HG02678 (cell line): ENCODE results near the gene IL1RAPL2.
"Not testable (repeated sequence)": the region's sequence is repeated elsewhere in the genome, so short reads cannot be mapped to it uniquely, and the experiment has no call there.

Source experiments
- ATAC-seq: cut with Tn5 transposase; IDR thresholded peaks from one replicate; pipeline ENCODE4 v1.9.1; 2021; ENCODE audit warnings: mild to moderate bottlenecking, moderate library complexity; ENCODE audit not compliant: unreplicated experiment

IL1RAPL2 gene

GRCh38 chrX:105658136-105658535, 1092.1 kb downstream of the IL1RAPL2 start:
- no peak for ATAC-seq

GRCh38 chrX:105662248-105662647, 1096.2 kb downstream of the IL1RAPL2 start:
- ATAC-seq = no peak

- no peak for ATAC-seq
Measured at GRCh38 chrX:105664243-105664642, 1098.2 kb downstream of the IL1RAPL2 start.

- ATAC-seq = not testable (repeated sequence)
Measured at GRCh38 chrX:105684288-105684687, 1118.3 kb downstream of the IL1RAPL2 start.

DNA sequence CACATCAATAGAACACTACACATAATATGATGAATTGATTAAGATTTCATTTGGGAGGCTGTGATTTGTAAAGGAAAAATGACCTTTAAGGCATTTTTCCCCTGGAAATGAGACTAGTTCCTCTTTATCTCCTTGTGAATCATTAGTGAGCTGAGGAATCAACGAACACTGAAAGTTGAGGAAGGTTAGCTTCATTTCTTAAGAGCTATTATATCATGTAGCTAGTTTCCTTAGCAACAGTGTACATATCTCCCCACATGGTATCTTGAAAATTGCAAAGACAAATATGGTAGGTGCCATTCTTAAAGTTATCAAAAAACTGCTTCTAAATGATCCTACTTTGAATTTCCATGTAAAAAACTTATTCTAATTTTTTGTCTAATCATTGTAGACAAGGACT, 1128.8 kb downstream of the IL1RAPL2 start:
- no peak for ATAC-seq

- no peak for ATAC-seq
Measured at GRCh38 chrX:105695451-105695850, 1129.5 kb downstream of the IL1RAPL2 start.

- peak; percentile 55 for ATAC-seq
Measured at GRCh38 chrX:105696870-105697269, 1130.9 kb downstream of the IL1RAPL2 start.

- no peak for ATAC-seq
Measured at GRCh38 chrX:105697984-105698781, 1132.2 kb downstream of the IL1RAPL2 start.

DNA sequence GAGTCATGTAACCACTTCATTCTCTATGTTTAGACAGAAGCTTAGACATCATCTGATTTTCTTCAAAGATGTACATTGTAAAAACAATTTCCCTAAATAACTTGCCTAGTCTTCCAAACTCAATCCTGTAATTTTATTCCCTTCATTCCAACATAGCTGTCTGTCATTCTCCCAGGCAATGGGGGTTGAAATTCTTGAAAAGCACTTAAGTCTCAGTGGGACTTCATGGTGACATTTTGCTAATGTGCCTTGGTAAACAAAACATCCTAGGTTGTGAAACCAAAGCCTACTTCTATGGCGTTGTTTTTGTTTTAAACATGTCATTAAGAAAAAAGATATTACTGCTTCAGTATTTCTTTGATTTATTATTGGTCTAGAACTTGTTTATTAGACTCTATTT, 1134.3 kb downstream of the IL1RAPL2 start:
- ATAC-seq = no peak

DNA sequence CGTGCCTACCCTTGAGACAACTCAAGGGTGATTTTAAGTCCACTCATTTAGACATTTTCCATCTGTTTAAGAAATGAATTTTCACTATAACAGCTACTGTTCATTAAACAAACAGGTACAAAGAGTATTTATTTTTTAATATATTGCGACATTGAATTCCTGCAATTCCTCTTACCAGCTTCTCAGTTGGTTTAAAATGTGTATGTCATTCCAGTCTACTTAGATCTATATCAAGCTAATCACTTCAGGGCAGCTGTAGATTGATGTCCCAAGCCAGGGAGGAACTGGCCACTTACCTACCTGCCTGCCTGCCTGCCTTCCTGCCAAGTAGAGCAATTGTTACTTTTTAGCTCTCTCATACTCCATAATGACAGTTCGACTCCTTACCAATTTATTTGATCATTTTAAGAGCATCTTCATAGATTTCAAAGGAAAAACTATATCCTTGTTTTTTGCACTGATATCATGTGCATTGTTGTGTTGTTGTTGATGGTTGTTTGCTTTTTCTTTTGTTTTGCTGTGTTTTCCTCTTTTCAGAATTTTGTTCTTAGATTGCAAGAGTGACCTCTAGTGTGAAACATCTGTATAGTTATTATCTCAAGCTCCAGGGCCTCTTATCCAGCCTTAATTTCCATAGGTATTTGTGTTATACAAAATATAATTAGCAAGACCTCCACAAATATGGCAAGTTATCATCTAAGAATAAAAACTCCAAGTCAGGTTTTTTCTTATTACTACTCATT, 1135.5 kb downstream of the IL1RAPL2 start:
- no peak for ATAC-seq

DNA sequence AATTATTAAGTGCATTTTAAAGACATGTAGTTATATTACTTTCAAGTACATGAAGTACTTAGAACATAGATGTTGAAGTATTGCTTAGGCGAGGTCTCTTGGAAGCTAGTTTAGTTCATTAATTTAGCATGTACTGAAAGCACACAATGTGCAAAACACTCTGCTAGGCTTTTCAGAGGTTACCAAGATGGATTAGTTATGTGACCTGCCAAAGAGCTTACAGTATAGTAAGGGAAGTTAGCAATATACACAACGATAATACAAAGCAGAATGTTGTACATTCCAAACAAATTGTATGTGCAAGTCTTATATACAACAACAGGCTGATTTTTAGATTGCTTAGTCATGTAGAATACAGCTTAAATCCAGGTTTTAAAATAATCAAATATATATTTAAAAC, 1137.9 kb downstream of the IL1RAPL2 start:
- no peak for ATAC-seq

- no peak for ATAC-seq
Measured at GRCh38 chrX:105706041-105706440, 1140.0 kb downstream of the IL1RAPL2 start.

DNA sequence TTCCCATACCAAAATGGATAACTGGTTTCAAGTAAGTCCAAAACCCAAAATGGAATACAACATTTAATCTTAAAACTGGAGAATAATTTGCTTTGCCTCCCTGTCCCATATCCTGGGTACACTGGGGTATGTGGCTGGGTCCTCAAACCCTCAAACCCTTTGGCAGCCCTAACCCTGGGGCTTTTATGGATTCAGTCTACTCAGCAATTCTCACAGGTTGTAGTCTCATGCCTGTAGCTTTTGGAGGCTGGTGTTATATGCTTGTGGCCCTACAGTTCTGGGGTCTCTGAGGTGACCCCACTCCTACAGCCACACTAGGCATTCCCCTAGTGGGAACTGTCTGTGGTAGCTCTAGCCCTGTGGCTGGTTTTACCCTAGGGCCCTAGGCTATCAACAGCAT, 1145.8 kb downstream of the IL1RAPL2 start:
- ATAC-seq = no peak

- no peak for ATAC-seq
Measured at GRCh38 chrX:105715746-105716145, 1149.7 kb downstream of the IL1RAPL2 start.

DNA sequence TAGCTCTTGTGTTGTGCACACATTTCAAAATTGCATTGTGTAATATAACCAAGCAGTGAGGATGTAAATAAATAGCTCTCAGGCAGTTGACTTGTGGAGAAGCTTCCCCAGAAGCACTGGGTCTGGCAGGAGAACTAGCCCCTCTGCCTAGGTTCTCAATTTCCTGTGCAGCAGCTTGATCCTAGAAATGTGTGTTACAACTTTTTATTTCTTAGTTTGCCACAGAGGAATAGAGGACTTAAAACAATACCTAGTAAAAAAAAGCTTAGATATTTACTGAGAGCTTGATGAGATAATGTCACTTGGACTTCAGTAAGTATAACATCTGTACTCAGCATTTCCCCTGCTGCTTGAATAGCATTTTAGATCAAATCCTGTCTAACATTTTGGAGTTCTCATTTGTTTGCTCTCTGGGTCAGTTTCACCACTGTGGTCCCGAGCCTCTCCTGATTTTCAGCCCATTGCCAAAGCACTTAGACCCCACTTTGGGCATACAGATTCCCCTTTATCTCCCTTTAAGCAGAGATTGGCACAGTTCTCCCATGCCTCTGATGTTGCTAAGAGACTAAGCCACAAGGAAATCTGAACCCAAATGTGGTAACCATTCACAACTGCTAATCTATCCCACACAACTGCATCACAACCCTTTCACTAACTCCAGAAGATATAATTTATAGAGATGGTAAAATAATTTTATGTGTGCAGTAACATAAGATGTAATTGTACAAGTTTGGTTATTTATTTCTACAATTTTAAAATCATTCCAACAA, 1158.2 kb downstream of the IL1RAPL2 start:
- no peak for ATAC-seq

GRCh38 chrX:105725228-105725627, 1159.2 kb downstream of the IL1RAPL2 start:
- no peak for ATAC-seq

- ATAC-seq = no peak
Measured at GRCh38 chrX:105738162-105738561, 1172.2 kb downstream of the IL1RAPL2 start.

- no peak for ATAC-seq
Measured at GRCh38 chrX:105744291-105744690, 1178.3 kb downstream of the IL1RAPL2 start.

DNA sequence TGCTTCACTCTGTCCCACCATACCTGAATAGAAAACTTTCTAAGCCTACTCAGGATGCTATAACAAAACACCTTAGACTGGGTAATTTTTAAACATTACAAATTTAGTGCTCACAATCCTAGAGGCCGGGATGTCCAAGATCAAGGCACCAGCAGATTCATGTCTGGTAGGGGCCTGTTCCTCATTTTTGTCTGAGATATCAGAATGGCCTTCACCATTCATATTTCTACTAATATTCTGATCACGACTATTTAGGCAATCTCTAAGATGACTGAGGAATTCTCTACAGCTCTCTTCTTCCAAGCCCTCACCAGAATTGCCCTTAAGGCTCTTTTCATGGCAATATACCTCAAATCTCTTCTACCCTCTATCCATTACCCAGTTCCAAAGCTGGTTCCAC, 1178.9 kb downstream of the IL1RAPL2 start:
- ATAC-seq = no peak

DNA sequence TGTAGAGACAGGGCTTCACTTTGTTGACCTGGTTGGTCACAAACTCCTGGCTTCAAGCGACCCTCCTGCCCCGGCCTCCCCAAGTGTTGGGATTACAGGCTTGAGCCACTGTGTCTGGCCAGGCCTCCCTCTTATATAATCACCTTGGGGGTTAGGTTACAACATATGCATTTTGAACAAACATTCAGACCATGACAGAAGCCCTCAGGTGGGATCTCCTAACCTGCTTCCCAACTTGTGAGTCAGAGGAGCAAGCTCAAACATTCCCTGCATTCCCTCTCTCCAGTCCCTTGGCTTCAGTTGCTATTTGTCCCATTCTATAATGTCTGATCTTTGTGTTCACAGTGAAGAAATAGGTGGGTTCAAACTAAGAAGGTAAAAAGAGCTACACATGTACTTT, 1179.9 kb downstream of the IL1RAPL2 start:
- no peak for ATAC-seq

GRCh38 chrX:105752338-105752956, 1186.4 kb downstream of the IL1RAPL2 start:
- no peak for ATAC-seq
